Large intestine (tissue), 3 donors: Measurements from ENCODE around the gene UTS2B. TPM values are rescaled to one million over a fixed set of nuclear protein-coding genes. Genes with fewer than 3 reads are reported as not detected.
A peak's percentile ranks its signal among the peaks of the same experiment; 100 is the strongest.

Experiments used
- DNase-seq, 2 donors: peaks; one replicate each; pipeline versions ENCODE4 v3.0.0 to v3.0.0-alpha.2; 2013
- H3K27ac ChIP-seq: one replicate; pipeline ENCODE4 v1.5.1; 2013; ENCODE audit warnings: low read length
- H3K27me3 ChIP-seq: 2 replicates; pipeline ENCODE4 v1.6.1; 2013; ENCODE audit warnings: low read length; ENCODE audit not compliant: control insufficient read depth, insufficient read depth
- H3K36me3 ChIP-seq: 2 replicates; pipeline ENCODE4 v1.6.1; 2013; ENCODE audit warnings: low read length; ENCODE audit not compliant: control insufficient read depth, insufficient read depth
- H3K4me1 ChIP-seq: one replicate; pipeline ENCODE4 v1.6.1; 2013; ENCODE audit warnings: low read length; ENCODE audit not compliant: control insufficient read depth, insufficient read depth
- H3K4me3 ChIP-seq: one replicate; pipeline ENCODE4 v1.5.1; 2013; ENCODE audit warnings: low read length
- H3K9me3 ChIP-seq: one replicate; pipeline ENCODE4 v1.6.1; 2013; ENCODE audit warnings: mild to moderate bottlenecking, low read depth, low read length, moderate library complexity; ENCODE audit not compliant: control insufficient read depth
- WGBS: methylation state at CpG from one replicate; pipeline ENCODE4 v1.1.5; 2013; ENCODE audit warnings: low lambda C conversion rate; ENCODE audit not compliant: insufficient coverage; 5-methylcytosine and 5-hydroxymethylcytosine counted together
- polyA plus RNA-seq: library from polyadenylated mRNA; unstranded; fragments of 120-200 nt; gene quantifications from one replicate; pipeline ENCODE4 v1.2.1, GENCODE V29; 2013

The UTS2B gene
- polyA plus RNA-seq, 1 donor, result 0.24 TPM

- no peak overlapping the region for H3K27ac ChIP-seq
- no peaks in the 10 kb centered on the region for H3K4me1 ChIP-seq
- WGBS, result no CpG with 5 or more reads among the region's 2 CpGs
- no peak for DNase-seq
- H3K27me3 ChIP-seq, result no peaks in the 10 kb centered on the region
- H3K36me3 ChIP-seq, result peaks cover 35% of the 10 kb centered on the region
- no peaks in the 10 kb centered on the region for H3K9me3 ChIP-seq
- H3K4me3 ChIP-seq, result no peak overlapping the region
These were observed 36.3 kb upstream of the UTS2B start for GRCh38 chr3:191366675-191367074.

GRCh38 chr3:191363221-191363620 lies 32.9 kb upstream of the UTS2B start:
- WGBS, result no CpG with 5 or more reads among the region's 4 CpGs
- no peaks in the 10 kb centered on the region for H3K9me3 ChIP-seq
- peaks cover 47% of the 10 kb centered on the region for H3K36me3 ChIP-seq
- H3K4me3 ChIP-seq, result no peak overlapping the region
- H3K4me1 ChIP-seq, result no peaks in the 10 kb centered on the region
- H3K27ac ChIP-seq, result no peak overlapping the region
- peak in 1 of 2 donors; percentile 21 for DNase-seq
- no peaks in the 10 kb centered on the region for H3K27me3 ChIP-seq

GRCh38 chr3:191362524-191363090 lies 32.3 kb upstream of the UTS2B start:
- no peaks in the 10 kb centered on the region for H3K27me3 ChIP-seq
- WGBS, result 100% methylated on average over 1 of the region's 2 CpGs
- DNase-seq, result no peak
- no peak overlapping the region for H3K27ac ChIP-seq
- H3K9me3 ChIP-seq, result no peaks in the 10 kb centered on the region
- H3K4me1 ChIP-seq, result no peaks in the 10 kb centered on the region
- peaks cover 51% of the 10 kb centered on the region for H3K36me3 ChIP-seq
- no peak overlapping the region for H3K4me3 ChIP-seq

GRCh38 chr3:191362037-191362436 lies 31.7 kb upstream of the UTS2B start:
- no peak overlapping the region for H3K27ac ChIP-seq
- H3K9me3 ChIP-seq, result no peaks in the 10 kb centered on the region
- H3K36me3 ChIP-seq, result peaks cover 51% of the 10 kb centered on the region
- DNase-seq, result no peak
- WGBS, result no CpG with 5 or more reads among the region's 4 CpGs
- H3K4me3 ChIP-seq, result no peak overlapping the region
- no peaks in the 10 kb centered on the region for H3K4me1 ChIP-seq
- H3K27me3 ChIP-seq, result no peaks in the 10 kb centered on the region

GRCh38 chr3:191361456-191361855 lies 31.1 kb upstream of the UTS2B start:
- Histone ChIP-seq H3K36me3 (peaks cover 48% of the 10 kb centered on the region), H3K27ac (no peak overlapping the region)

GRCh38 chr3:191360620-191361019 lies 30.3 kb upstream of the UTS2B start:
- Histone ChIP-seq H3K27ac (no peak overlapping the region), H3K4me3 (no peak overlapping the region), H3K36me3 (peaks cover 46% of the 10 kb centered on the region), H3K27me3 (no peaks in the 10 kb centered on the region), H3K4me1 (no peaks in the 10 kb centered on the region), H3K9me3 (no peaks in the 10 kb centered on the region)
- whole genome bisulfite sequencing, result 86% methylated on average over 1 of the region's 3 CpGs
- DNase-seq, result no peak

More at GRCh38 chr3:191361456-191361855, 31.1 kb upstream of the UTS2B start:
- no peaks in the 10 kb centered on the region for H3K4me1 ChIP-seq
- no peaks in the 10 kb centered on the region for H3K27me3 ChIP-seq
- no peak overlapping the region for H3K4me3 ChIP-seq
- WGBS, result no CpG with 5 or more reads among the region's 1 CpG
- no peak for DNase-seq
- H3K9me3 ChIP-seq, result no peaks in the 10 kb centered on the region

GRCh38 chr3:191358929-191359328 lies 28.6 kb upstream of the UTS2B start:
- no peak for DNase-seq
- Histone ChIP-seq H3K4me1 (no peaks in the 10 kb centered on the region), H3K36me3 (peaks cover 46% of the 10 kb centered on the region), H3K27me3 (no peaks in the 10 kb centered on the region), H3K9me3 (no peaks in the 10 kb centered on the region), H3K27ac (no peak overlapping the region), H3K4me3 (no peak overlapping the region)
- 89% methylated on average over 1 of the region's 2 CpGs for WGBS

- Histone ChIP-seq H3K9me3 (no peaks in the 10 kb centered on the region), H3K27me3 (no peaks in the 10 kb centered on the region), H3K4me1 (no peaks in the 10 kb centered on the region), H3K36me3 (peaks cover 39% of the 10 kb centered on the region), H3K4me3 (no peak overlapping the region), H3K27ac (no peak overlapping the region)
- WGBS, result no CpG with 5 or more reads among the region's 6 CpGs
- no peak for DNase-seq
These were observed 27.6 kb upstream of the UTS2B start for GRCh38 chr3:191357909-191358308.

- WGBS, result no CpG with 5 or more reads among the region's 5 CpGs
- no peak for DNase-seq
- H3K4me3 ChIP-seq, result no peak overlapping the region
- no peaks in the 10 kb centered on the region for H3K4me1 ChIP-seq
- no peaks in the 10 kb centered on the region for H3K27me3 ChIP-seq
- no peak overlapping the region for H3K27ac ChIP-seq
- no peaks in the 10 kb centered on the region for H3K9me3 ChIP-seq
- peaks cover 31% of the 10 kb centered on the region for H3K36me3 ChIP-seq
These were observed 26.5 kb upstream of the UTS2B start for GRCh38 chr3:191356631-191357439.

GRCh38 chr3:191355406-191355805 lies 25.1 kb upstream of the UTS2B start:
- no peak for DNase-seq
- H3K36me3 ChIP-seq, result peaks cover 19% of the 10 kb centered on the region
- H3K4me3 ChIP-seq, result no peak overlapping the region
- no peaks in the 10 kb centered on the region for H3K27me3 ChIP-seq
- H3K9me3 ChIP-seq, result no peaks in the 10 kb centered on the region
- no peak overlapping the region for H3K27ac ChIP-seq
- H3K4me1 ChIP-seq, result no peaks in the 10 kb centered on the region
- WGBS, result no CpG with 5 or more reads among the region's 4 CpGs
